GM12864 (cell line): Measurements from ENCODE around the gene TPD52L2.

Experiments
- DNase-seq: peaks from one replicate; pipeline ENCODE4 v3.0.0-alpha.2; 2011; ENCODE audit warnings: low read depth
- H3K4me3 ChIP-seq: 2 replicates; pipeline ENCODE4 v1.5.1; 2011; ENCODE audit warnings: mild to moderate bottlenecking, low read depth, low read length, control low read depth
- TF ChIP-seq, protein P1 (sequence below): IDR thresholded peaks from 2 replicates; pipeline ENCODE4 v1.5.1; 2011; ENCODE audit warnings: low read depth, mild to moderate bottlenecking, moderate library complexity, low read length, control low read depth, inconsistent platforms; ENCODE audit errors: missing control alignments

The TPD52L2 gene

DNA sequence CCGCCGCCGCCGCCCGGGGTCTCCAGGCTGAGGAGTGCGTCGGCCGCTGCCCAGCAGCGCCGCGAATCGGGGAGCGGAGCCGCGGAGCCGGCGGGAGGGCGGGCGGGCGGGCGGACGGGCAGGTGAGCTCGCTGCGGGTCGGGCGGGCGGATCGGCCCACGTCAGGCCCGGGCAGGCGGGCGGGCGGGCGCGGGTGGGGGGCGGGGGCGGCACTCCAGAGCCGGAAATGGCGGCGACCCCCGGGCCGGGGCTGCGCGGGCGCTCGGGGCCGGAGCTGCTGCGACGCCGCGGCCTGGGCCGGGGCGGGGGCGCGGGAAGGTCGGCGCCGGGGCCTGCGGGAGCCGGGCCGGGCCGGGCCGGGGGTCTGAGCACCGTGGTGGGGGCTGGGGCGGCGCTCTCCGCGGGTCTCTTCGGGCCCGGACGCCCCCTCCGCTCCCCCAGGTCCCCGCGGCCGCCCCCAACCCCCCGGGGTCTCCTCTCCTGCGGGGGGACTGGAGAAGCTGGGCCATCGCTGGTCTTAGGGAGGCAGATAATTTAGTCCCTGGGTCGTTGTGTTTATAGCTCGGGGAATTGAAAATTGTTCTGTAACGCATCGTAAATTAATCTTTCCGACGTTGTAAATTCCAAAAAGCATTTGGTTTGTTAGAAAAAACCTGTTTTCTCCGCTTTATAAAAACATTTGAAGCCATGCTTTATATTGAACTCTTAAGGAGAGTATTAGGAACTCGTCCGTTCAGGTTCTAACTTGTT, 30.3 kb downstream of the TPD52L2 start:
- no peak for DNase-seq
- H3K4me3 ChIP-seq = peak overlapping the region; percentile 68
- TF ChIP-seq, protein P1, sequence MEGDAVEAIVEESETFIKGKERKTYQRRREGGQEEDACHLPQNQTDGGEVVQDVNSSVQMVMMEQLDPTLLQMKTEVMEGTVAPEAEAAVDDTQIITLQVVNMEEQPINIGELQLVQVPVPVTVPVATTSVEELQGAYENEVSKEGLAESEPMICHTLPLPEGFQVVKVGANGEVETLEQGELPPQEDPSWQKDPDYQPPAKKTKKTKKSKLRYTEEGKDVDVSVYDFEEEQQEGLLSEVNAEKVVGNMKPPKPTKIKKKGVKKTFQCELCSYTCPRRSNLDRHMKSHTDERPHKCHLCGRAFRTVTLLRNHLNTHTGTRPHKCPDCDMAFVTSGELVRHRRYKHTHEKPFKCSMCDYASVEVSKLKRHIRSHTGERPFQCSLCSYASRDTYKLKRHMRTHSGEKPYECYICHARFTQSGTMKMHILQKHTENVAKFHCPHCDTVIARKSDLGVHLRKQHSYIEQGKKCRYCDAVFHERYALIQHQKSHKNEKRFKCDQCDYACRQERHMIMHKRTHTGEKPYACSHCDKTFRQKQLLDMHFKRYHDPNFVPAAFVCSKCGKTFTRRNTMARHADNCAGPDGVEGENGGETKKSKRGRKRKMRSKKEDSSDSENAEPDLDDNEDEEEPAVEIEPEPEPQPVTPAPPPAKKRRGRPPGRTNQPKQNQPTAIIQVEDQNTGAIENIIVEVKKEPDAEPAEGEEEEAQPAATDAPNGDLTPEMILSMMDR = no peak

DNA sequence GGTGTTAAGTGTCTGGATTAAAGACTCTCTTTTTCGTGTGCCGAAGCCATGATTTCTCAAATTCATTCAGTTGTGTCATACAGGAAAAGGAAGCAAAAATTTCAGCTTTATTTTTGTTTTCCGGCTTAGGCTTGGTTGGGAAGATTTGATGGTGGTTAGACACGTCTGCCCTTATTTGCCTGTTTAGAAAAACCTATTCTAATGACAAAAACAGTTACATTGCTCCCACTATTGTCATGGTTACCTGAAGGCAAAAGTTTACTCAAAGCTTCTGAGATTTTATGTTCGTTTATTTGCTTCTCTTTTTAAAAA, 30.8 kb downstream of the TPD52L2 start:
- peak overlapping the region; percentile 68 for H3K4me3 ChIP-seq
- DNase-seq = no peak
- TF ChIP-seq, protein P1 = no peak

DNA sequence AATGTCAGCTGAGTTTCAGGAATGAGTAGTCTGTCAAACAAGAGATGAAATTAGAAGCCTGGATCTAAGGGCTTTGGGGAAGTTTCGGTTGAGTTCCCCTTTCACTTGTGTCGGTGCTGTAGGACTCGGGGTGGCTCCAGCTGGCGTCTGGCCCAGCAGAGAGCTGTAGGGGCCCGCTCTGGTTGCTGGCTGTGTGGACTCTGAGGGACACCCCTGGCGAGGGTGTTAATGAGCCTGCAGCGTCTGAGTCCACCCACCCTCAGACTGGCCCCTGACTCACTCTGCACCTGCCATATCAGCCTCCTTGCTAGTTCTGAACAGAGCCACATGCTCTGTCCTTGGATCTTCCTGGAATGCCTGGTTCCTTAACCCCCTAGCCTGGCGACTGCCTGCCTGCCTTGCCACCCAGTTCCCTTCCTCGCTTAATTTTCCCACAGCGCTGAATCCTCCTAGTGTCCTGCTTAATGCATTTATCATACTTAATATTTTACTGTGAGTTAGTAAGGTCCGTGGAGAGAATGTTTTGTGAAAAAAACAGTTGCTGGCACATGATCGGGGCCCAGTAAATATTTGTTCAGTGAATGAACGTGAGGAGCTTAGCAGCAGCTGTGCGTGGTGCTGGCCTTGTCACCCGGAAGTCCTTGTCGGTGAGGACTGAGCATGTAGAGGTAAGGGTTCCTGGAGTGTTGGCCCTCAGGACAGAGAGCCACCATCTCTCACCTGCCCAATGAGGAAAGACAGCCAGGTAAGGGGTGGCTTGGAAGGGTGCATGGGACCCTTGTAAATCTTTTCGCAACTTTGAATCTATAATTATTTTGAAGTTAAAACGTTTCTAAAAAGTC, 31.4 kb downstream of the TPD52L2 start:
- peak; percentile 56 for DNase-seq
- H3K4me3 ChIP-seq = peak overlapping the region; percentile 68
- TF ChIP-seq, protein P1 = no peak

DNA sequence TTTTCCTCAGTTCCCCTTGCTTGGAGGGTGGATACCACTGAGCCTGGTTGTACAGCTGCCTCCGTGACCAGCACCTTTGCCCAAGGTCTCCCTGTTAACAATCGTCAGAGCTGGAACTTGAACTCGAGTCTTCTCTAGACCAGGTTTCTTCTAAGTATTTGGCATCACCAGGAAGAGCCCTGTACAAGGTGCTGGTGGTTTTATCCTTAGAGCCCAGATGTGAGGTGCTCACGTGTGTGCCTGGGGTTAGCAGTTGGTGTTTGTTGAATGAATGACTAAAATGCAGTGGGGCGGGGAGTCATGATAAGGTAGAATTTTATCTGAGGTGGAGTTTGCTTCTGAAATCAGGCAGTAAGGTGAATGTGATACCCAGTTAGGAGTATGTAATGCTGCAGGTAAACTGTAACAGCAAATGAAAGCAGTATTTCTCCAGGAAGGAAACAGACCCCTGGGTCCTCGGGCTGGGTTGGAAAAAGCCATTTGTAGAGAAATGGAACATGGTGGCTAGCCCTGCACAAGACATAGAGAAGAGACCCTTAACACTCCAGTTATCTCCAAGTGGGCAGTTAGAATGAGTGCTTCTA, 33.0 kb downstream of the TPD52L2 start:
- H3K4me3 ChIP-seq = no peak overlapping the region
- TF ChIP-seq, protein P1 = no peak
- DNase-seq = no peak

DNA sequence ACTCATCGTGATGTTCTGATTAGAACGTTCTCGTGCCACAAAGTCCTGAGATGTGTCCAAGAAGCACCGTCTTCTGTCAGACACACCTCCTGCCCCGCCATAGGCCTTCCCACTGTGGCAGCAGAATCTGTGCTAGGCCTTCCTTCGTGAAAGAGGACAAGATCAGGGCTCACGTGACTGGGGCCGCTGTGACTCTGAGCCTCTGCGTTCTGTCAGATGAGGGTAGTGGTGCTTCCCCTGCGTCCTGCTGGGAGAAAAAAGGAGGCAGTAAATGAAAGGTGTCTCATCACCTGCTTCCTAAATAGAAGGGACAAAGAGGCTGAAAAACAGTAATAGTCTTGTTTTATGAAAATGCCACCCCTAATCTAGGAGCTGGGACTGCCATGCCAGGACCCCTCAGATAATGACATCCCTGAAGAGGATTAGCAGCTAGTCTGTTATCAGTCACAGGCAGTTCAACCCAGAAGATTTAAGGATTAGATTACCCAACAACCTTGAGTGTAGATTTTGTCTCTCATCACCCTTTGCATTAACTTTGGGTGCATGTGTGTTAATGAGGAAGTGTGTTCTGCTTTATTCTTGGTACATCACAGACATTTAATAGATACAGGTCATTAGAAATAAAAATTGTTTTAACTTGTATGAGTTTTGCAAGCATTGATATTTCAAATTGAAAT, 34.0 kb downstream of the TPD52L2 start:
- H3K4me3 ChIP-seq = no peak overlapping the region
- no peak for DNase-seq
- TF ChIP-seq, protein P1 = no peak

DNA sequence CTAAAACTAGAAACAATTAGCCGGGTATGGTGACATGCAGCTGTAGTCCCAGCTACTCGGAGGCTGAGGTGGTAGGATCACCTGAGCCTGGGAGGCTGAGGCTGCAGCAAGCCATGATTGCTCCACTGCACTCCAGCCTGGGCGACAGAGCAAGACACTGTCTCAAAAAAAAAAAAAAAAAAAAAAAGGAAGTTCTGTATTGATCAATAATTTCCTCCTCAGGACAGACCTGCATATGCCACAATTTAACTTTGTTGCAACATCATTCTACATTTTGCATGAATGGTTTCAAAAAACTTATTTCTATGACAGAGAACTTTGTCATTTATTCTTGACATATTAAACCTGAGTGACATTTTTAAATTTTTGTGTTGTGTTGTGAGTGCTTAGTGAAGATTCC, 35.3 kb downstream of the TPD52L2 start:
- TF ChIP-seq, protein P1 = no peak
- DNase-seq = no peak
- no peak overlapping the region for H3K4me3 ChIP-seq
